Hepatocyte (in vitro differentiated cells): ENCODE results near the gene LGALS4. TPM values are rescaled to one million over a fixed set of nuclear protein-coding genes. Genes with fewer than 3 reads are reported as not detected.
"Not testable (repeated sequence)": the region's sequence is repeated elsewhere in the genome, so short reads cannot be mapped to it uniquely, and the experiment has no call there.

Experiments used
- DNase-seq: peaks from one replicate; pipeline ENCODE4 v3.0.0-alpha.2; 2016; ENCODE audit warnings: low spot score
- H2AFZ ChIP-seq: fragments of 200-600 bp; sonication (generic); 2 replicates; pipeline ENCODE4 v1.6.0; 2016; ENCODE audit warnings: antibody characterized with exemption, mild to moderate bottlenecking
- H3K27ac ChIP-seq: fragments of 200-600 bp; sonication (generic); 2 replicates; pipeline ENCODE4 v1.5.1; 2016; ENCODE audit warnings: mild to moderate bottlenecking
- H3K27me3 ChIP-seq: fragments of 200-600 bp; sonication (generic); 2 replicates; pipeline ENCODE4 v1.6.1; 2016
- H3K36me3 ChIP-seq: fragments of 200-600 bp; sonication (generic); replicated peaks from 2 replicates; pipeline ENCODE4 v1.5.1; 2016; ENCODE audit warnings: low read depth; ENCODE audit not compliant: insufficient read depth
- H3K4me1 ChIP-seq: fragments of 200-600 bp; sonication (generic); 2 replicates; pipeline ENCODE4 v1.5.1; 2016; ENCODE audit warnings: mild to moderate bottlenecking, moderate library complexity; ENCODE audit not compliant: insufficient read depth
- H3K4me2 ChIP-seq: fragments of 200-600 bp; sonication (generic); 2 replicates; pipeline ENCODE4 v1.6.0; 2016
- H3K4me3 ChIP-seq: fragments of 200-600 bp; sonication (generic); 2 replicates; pipeline ENCODE4 v1.5.1; 2016; ENCODE audit warnings: mild to moderate bottlenecking
- H3K79me2 ChIP-seq: fragments of 200-600 bp; sonication (generic); 2 replicates; pipeline ENCODE4 v1.6.0; 2017; ENCODE audit warnings: mild to moderate bottlenecking
- H3K9me2 ChIP-seq: fragments of 200-600 bp; sonication (generic); replicated peaks from 2 replicates; pipeline ENCODE4 v1.6.0; 2017; ENCODE audit warnings: mild to moderate bottlenecking; ENCODE audit not compliant: insufficient read depth
- H3K9me3 ChIP-seq: fragments of 200-600 bp; sonication (generic); 2 replicates; pipeline ENCODE4 v1.5.1; 2016; ENCODE audit warnings: low read depth, mild to moderate bottlenecking
- H4K20me1 ChIP-seq: fragments of 200-600 bp; sonication (generic); 2 replicates; pipeline ENCODE4 v1.6.0; 2016; ENCODE audit warnings: mild to moderate bottlenecking; ENCODE audit not compliant: insufficient read depth, poor library complexity, severe bottlenecking
- EZH2 ChIP-seq: fragments of 200-600 bp; sonication (generic); IDR thresholded peaks from 2 replicates; pipeline ENCODE4 v1.6.1; 2016; ENCODE audit warnings: antibody characterized with exemption, mild to moderate bottlenecking, borderline replicate concordance
- EZH2phosphoT487 ChIP-seq: fragments of 200-600 bp; sonication (generic); IDR thresholded peaks from one replicate; pipeline ENCODE4 v1.6.1; 2018; ENCODE audit warnings: antibody characterized with exemption, mild to moderate bottlenecking, low read depth, moderate library complexity; ENCODE audit not compliant: unreplicated experiment, severe bottlenecking
- WGBS: methylation state at CpG from one replicate; pipeline ENCODE4 v1.1.6; 2016; ENCODE audit warnings: low lambda C conversion rate; ENCODE audit errors: missing lambda C conversion rate; 5-methylcytosine and 5-hydroxymethylcytosine counted together
- polyA plus RNA-seq: library from polyadenylated mRNA; unstranded; fragments of >200 nt; fragmentation: Nextera tagmentation; extraction: Ambion mirVana; gene quantifications from 2 replicates; pipeline ENCODE4 v1.2.1, GENCODE V29; 2016
- total RNA-seq: library from RNA; depleted of rRNA; stranded (reverse); fragments of >200 nt; gene quantifications from 2 replicates; pipeline ENCODE4 v1.2.3, GENCODE V29; 2014
- TF ChIP-seq, protein P1 (sequence below): fragments of 200-600 bp; sonication (generic); IDR thresholded peaks from 2 replicates; pipeline ENCODE4 v1.5.1; 2016; ENCODE audit warnings: antibody characterized with exemption, mild to moderate bottlenecking; ENCODE audit not compliant: poor library complexity

LGALS4 gene, protein sequence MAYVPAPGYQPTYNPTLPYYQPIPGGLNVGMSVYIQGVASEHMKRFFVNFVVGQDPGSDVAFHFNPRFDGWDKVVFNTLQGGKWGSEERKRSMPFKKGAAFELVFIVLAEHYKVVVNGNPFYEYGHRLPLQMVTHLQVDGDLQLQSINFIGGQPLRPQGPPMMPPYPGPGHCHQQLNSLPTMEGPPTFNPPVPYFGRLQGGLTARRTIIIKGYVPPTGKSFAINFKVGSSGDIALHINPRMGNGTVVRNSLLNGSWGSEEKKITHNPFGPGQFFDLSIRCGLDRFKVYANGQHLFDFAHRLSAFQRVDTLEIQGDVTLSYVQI
- total RNA-seq: 147 and 148 TPM in 2 replicates
- polyA plus RNA-seq: 181 and 199 TPM in 2 replicates

DNA sequence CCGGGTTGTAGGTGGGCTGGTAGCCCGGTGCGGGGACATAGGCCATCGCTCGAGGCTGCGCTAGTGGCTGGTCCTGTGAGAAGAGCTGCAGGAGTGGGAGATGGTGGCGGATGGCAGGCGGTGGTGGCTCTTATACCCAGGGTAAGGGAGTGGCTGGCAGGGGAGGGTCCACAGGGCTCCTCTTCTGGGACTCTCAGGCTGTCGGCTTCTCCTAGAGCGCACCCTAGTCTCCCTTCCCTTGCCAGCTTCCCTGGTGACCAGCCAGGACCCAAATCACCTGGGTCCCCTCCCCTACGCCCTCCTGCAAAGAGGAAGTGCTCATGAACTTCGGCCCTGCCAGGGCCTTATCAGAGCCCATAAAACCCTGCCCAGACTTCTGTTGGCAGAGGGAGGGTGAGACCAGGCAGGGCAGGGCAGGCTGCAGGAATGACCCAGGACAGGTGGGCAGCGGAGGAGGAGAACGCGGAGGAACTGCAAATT is at the start of gene LGALS4:
Gene LGALS4 (minus strand): TSS at position 105 of the 480 bp plus-strand sequence. CDS start 59 bp downstream, at position 46.
- H3K27ac ChIP-seq: peak within 1 kb of the TSS; percentile 90
- H3K9me3 ChIP-seq: no peaks in the 10 kb centered on the region
- no peak for TF ChIP-seq EZH2
- TF ChIP-seq, protein P1, sequence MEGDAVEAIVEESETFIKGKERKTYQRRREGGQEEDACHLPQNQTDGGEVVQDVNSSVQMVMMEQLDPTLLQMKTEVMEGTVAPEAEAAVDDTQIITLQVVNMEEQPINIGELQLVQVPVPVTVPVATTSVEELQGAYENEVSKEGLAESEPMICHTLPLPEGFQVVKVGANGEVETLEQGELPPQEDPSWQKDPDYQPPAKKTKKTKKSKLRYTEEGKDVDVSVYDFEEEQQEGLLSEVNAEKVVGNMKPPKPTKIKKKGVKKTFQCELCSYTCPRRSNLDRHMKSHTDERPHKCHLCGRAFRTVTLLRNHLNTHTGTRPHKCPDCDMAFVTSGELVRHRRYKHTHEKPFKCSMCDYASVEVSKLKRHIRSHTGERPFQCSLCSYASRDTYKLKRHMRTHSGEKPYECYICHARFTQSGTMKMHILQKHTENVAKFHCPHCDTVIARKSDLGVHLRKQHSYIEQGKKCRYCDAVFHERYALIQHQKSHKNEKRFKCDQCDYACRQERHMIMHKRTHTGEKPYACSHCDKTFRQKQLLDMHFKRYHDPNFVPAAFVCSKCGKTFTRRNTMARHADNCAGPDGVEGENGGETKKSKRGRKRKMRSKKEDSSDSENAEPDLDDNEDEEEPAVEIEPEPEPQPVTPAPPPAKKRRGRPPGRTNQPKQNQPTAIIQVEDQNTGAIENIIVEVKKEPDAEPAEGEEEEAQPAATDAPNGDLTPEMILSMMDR: no peak
- no peak for TF ChIP-seq EZH2phosphoT487
- H3K36me3 ChIP-seq: no peaks in the 10 kb centered on the region
- peaks cover 12% of the 10 kb centered on the region for H3K4me1 ChIP-seq
- 81% methylated on average over 15 of the region's 15 CpGs for WGBS
- H3K4me2 ChIP-seq: peak within 1 kb of the TSS; percentile 62
- H2AFZ ChIP-seq: no peak within 1 kb of the TSS
- H4K20me1 ChIP-seq: no peaks in the 10 kb centered on the region
- DNase-seq: peak; percentile 68
- no peaks in the 10 kb centered on the region for H3K27me3 ChIP-seq
- H3K79me2 ChIP-seq: peaks cover 7% of the 10 kb centered on the region
- H3K9me2 ChIP-seq: no peaks in the 10 kb centered on the region
- no peak within 1 kb of the TSS for H3K4me3 ChIP-seq

DNA sequence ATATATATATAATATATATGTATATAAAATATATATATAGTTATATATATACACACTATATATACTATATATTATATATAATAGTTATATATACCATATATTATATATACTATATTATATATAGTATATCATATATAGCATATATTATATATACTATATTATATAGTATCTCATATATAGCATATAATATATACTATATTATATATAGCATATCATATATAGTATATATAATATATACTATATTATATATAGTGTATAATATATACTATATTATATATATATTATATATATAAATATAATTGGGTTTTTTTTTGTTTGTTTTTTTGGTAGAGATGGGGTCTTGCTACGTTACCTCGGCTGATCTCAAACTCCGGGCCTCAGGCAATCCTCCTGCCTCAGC is 48.6 kb upstream of the LGALS4 start:
- H2AFZ ChIP-seq: no peak overlapping the region
- no peak for DNase-seq
- H3K4me2 ChIP-seq: no peak overlapping the region
- TF ChIP-seq EZH2phosphoT487 (no peak), EZH2 (no peak)
- TF ChIP-seq, protein P1: no peak
- no peaks in the 10 kb centered on the region for H3K36me3 ChIP-seq
- H3K27ac ChIP-seq: no peak overlapping the region
- H4K20me1 ChIP-seq: no peaks in the 10 kb centered on the region
- H3K4me1 ChIP-seq: peaks cover 13% of the 10 kb centered on the region
- no peaks in the 10 kb centered on the region for H3K79me2 ChIP-seq
- no peaks in the 10 kb centered on the region for H3K9me2 ChIP-seq
- no peak overlapping the region for H3K4me3 ChIP-seq
- H3K27me3 ChIP-seq: no peaks in the 10 kb centered on the region
- 95% methylated on average over 3 of the region's 3 CpGs for WGBS
- H3K9me3 ChIP-seq: no peaks in the 10 kb centered on the region

DNA sequence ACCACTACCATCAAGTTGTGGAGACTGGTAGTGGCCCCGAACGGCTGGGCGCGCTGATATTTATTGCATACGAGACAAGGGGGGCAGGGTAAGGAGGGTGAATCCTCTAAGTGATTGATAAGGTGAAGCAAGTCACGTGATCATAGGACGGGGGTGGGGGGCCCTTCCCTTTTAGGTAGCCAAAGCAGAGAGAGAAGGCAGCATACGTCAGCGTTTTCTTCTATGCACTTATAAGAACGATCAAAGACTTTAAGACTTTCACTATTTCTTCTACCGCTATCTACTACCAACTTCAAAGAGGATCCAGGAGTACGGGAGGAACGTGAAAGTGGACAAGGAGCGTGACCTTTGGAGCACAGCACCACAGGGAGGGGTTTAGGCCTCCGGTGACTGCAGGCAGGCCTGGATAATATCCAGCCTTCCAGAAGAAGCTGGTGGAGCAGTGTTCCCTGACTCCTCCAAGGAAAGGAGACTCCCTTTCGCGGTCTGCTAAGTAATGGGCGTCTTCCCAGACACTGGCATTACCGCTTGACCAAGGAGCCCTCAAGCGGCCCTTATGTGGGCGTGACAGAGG is 47.0 kb upstream of the LGALS4 start:
- H3K4me3 ChIP-seq, H3K27me3 ChIP-seq, H3K36me3 ChIP-seq, H4K20me1 ChIP-seq, H3K9me3 ChIP-seq, H3K79me2 ChIP-seq, H3K9me2 ChIP-seq, H3K27ac ChIP-seq: not testable (repeated sequence)
- WGBS: 34% methylated on average over 21 of the region's 21 CpGs
- Histone ChIP-seq H3K4me1 (peaks cover 13% of the 10 kb centered on the region), H3K4me2 (peak overlapping the region; percentile 62), H2AFZ (peak overlapping the region; percentile 68)
- DNase-seq: peak; percentile 50

DNA sequence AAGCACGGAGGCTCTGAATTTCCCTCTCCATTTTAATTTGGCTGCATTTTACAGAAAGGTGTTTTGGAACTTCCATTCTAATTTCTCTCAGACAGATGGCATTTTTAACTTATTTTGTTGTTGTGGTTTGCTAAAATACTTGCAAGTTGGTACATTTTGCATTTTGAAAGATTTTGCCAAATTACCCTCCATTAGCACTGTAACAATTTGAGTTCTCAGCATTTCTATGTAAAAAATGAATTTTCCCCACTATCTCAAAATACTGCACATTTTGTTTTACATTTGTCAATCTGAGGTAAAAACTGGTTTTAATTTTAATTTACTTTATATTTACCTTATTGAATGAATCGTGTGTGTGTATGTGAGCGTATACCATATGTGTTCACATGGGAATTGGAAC is 44.1 kb upstream of the LGALS4 start:
- DNase-seq: no peak
- TF ChIP-seq EZH2phosphoT487: no peak
- no peak for TF ChIP-seq EZH2
- TF ChIP-seq, protein P1: no peak
- Histone ChIP-seq H3K27ac (no peak overlapping the region), H3K79me2 (no peaks in the 10 kb centered on the region), H2AFZ (no peak overlapping the region), H3K9me3 (no peaks in the 10 kb centered on the region), H3K9me2 (no peaks in the 10 kb centered on the region), H3K27me3 (no peaks in the 10 kb centered on the region), H3K4me1 (peaks cover 18% of the 10 kb centered on the region), H3K36me3 (no peaks in the 10 kb centered on the region), H3K4me3 (no peak overlapping the region), H3K4me2 (no peak overlapping the region), H4K20me1 (no peaks in the 10 kb centered on the region)
- 91% methylated on average over 3 of the region's 3 CpGs for WGBS

DNA sequence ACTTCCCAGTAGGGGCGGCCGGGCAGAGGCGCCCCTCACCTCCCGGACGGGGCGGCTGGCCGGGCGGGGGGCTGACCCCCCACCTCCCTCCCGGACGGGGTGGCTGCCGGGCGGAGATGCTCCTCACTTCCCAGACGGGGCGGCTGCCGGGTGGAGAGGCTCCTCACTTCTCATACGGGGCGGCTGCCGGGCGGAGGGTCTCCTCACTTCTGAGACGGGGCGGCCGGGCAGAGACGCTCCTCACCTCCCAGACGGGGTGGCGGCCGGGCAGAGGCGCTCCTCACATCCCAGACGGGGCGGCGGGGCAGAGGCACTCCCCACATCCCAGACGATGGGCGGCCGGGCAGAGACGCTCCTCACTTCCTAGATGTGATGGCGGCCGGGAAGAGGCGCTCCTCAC is 43.0 kb upstream of the LGALS4 start:
- not testable (repeated sequence) for DNase-seq, H3K79me2 ChIP-seq, H3K9me3 ChIP-seq, H3K27ac ChIP-seq, H3K4me2 ChIP-seq, H3K36me3 ChIP-seq, H4K20me1 ChIP-seq, H3K4me3 ChIP-seq, H3K9me2 ChIP-seq, H2AFZ ChIP-seq, H3K27me3 ChIP-seq
- H3K4me1 ChIP-seq: peaks cover 25% of the 10 kb centered on the region
- 100% methylated on average over 2 of the region's 37 CpGs for WGBS

DNA sequence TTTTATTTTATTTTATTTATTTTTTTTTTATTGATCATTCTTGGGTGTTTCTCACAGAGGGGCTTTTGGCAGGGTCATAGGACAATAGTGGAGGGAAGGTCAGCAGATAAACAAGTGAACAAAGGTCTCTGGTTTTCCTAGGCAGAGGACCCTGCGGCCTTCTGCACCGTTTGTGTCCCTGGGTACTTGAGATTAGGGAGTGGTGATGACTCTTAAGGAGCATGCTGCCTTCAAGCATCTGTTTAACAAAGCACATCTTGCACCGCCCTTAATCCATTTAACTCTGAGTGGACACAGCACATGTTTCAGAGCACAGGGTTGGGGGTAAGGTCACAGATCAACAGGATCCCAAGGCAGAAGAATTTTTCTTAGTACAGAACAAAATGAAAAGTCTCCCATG is 42.2 kb upstream of the LGALS4 start:
- H2AFZ ChIP-seq, H3K36me3 ChIP-seq, H3K9me3 ChIP-seq, H3K27ac ChIP-seq, H3K9me2 ChIP-seq, H4K20me1 ChIP-seq, H3K4me2 ChIP-seq, H3K79me2 ChIP-seq, H3K27me3 ChIP-seq, H3K4me3 ChIP-seq, DNase-seq: not testable (repeated sequence)
- 55% methylated on average over 2 of the region's 3 CpGs for WGBS
- H3K4me1 ChIP-seq: peaks cover 20% of the 10 kb centered on the region
